SK-N-SH treated with all-trans-retinoic acid at 6 μM for 48 hours (cell line): ENCODE results near the gene APCS.

Experiments used
- ATAC-seq: fragments of 200-7000 bp; cut with Tn5 transposase; 3 replicates; pipeline ENCODE4 v1.9.1; 2020; ENCODE audit warnings: mild to moderate bottlenecking, moderate library complexity
- ARNTL ChIP-seq: fragments of 450-650 bp; formaldehyde crosslinking; IDR thresholded peaks from 2 replicates; pipeline ENCODE4 v1.5.0; 2020; ENCODE audit warnings: low read depth, mild to moderate bottlenecking, moderate library complexity, borderline replicate concordance
- BACH2 ChIP-seq: fragments of 250-450 bp; sonication (Bioruptor Pico); IDR thresholded peaks from 2 replicates; pipeline ENCODE4 v1.9.0; 2021; ENCODE audit warnings: mild to moderate bottlenecking, borderline replicate concordance
- CSDC2 ChIP-seq: fragments of 250-450 bp; sonication (Bioruptor Pico); IDR thresholded peaks from 2 replicates; pipeline ENCODE4 v1.5.0; 2020; ENCODE audit warnings: mild to moderate bottlenecking, moderate library complexity
- ESRRG ChIP-seq: fragments of 250-450 bp; sonication (Bioruptor Pico); IDR thresholded peaks from 2 replicates; pipeline ENCODE4 v1.6.1; 2021; ENCODE audit warnings: mild to moderate bottlenecking
- GLIS3 ChIP-seq: fragments of 250-450 bp; sonication (Bioruptor Pico); IDR thresholded peaks from 2 replicates; pipeline ENCODE4 v1.5.0; 2020; ENCODE audit warnings: mild to moderate bottlenecking, moderate library complexity
- ISL1 ChIP-seq: fragments of 250-450 bp; sonication (Bioruptor Pico); IDR thresholded peaks from 2 replicates; pipeline ENCODE4 v2.1.2; 2022; ENCODE audit warnings: mild to moderate bottlenecking, moderate library complexity
- OSR1 ChIP-seq: fragments of 250-450 bp; sonication (Bioruptor Pico); IDR thresholded peaks from 2 replicates; pipeline ENCODE4 v1.8.0; 2022; ENCODE audit warnings: moderate library complexity, mild to moderate bottlenecking, inconsistent platforms
- PPARA ChIP-seq: fragments of 250-450 bp; sonication (Bioruptor Pico); IDR thresholded peaks from 2 replicates; pipeline ENCODE4 v1.5.0; 2020; ENCODE audit warnings: mild to moderate bottlenecking, borderline replicate concordance
- SNAI2 ChIP-seq: fragments of 250-450 bp; sonication (Bioruptor Pico); IDR thresholded peaks from 2 replicates; pipeline ENCODE4 v1.5.0; 2020; ENCODE audit warnings: mild to moderate bottlenecking, moderate library complexity
- TCF4 ChIP-seq: fragments of 250-450 bp; sonication (Bioruptor Pico); IDR thresholded peaks from 2 replicates; pipeline ENCODE4 v1.8.0; 2021; ENCODE audit warnings: mild to moderate bottlenecking, moderate library complexity, borderline replicate concordance
- TOX ChIP-seq: fragments of 250-450 bp; sonication (Bioruptor Pico); IDR thresholded peaks from 2 replicates; pipeline ENCODE4 v1.8.0; 2021; ENCODE audit warnings: mild to moderate bottlenecking, moderate library complexity, borderline replicate concordance
- ZC3H10 ChIP-seq: fragments of 250-450 bp; sonication (Bioruptor Pico); IDR thresholded peaks from 2 replicates; pipeline ENCODE4 v1.5.1; 2021; ENCODE audit warnings: mild to moderate bottlenecking, moderate library complexity
- ZFP3 ChIP-seq: fragments of 250-450 bp; sonication (Bioruptor Pico); IDR thresholded peaks from 2 replicates; pipeline ENCODE4 v1.5.0; 2020; ENCODE audit warnings: mild to moderate bottlenecking, moderate library complexity
- ZFP30 ChIP-seq: fragments of 450-650 bp; formaldehyde crosslinking; IDR thresholded peaks from 2 replicates; pipeline ENCODE4 v1.5.0; 2022; ENCODE audit warnings: mild to moderate bottlenecking, moderate library complexity
- ZNF70 ChIP-seq: fragments of 450-650 bp; formaldehyde crosslinking; IDR thresholded peaks from 2 replicates; pipeline ENCODE4 v1.5.0; 2020; ENCODE audit warnings: mild to moderate bottlenecking, moderate library complexity
- ZNF8 ChIP-seq: fragments of 450-650 bp; formaldehyde crosslinking; IDR thresholded peaks from 2 replicates; pipeline ENCODE4 v1.5.0; 2020; ENCODE audit warnings: mild to moderate bottlenecking, moderate library complexity
- TF ChIP-seq, protein P1 (sequence below): fragments of 250-450 bp; sonication (Bioruptor Pico); IDR thresholded peaks from 2 replicates; pipeline ENCODE4 v1.8.0; 2021; ENCODE audit warnings: low read depth, mild to moderate bottlenecking, moderate library complexity, borderline replicate concordance
- TF ChIP-seq, protein P2 (sequence below): fragments of 250-450 bp; sonication (Bioruptor Pico); IDR thresholded peaks from 2 replicates; pipeline ENCODE4 v1.5.1; 2020; ENCODE audit warnings: low read depth, mild to moderate bottlenecking, moderate library complexity
- TF ChIP-seq, protein P3 (sequence below): fragments of 250-450 bp; sonication (Bioruptor Pico); IDR thresholded peaks from 2 replicates; pipeline ENCODE4 v1.8.0; 2020; ENCODE audit warnings: mild to moderate bottlenecking, moderate library complexity, borderline replicate concordance
- TF ChIP-seq, protein P4 (sequence below): fragments of 250-450 bp; sonication (Bioruptor Pico); IDR thresholded peaks from 2 replicates; pipeline ENCODE4 v1.5.0; 2020; ENCODE audit warnings: mild to moderate bottlenecking, moderate library complexity
- TF ChIP-seq, protein P5 (sequence below): fragments of 250-450 bp; sonication (Bioruptor Pico); IDR thresholded peaks from 2 replicates; pipeline ENCODE4 v1.5.1; 2021; ENCODE audit warnings: mild to moderate bottlenecking, moderate library complexity

Gene APCS

DNA sequence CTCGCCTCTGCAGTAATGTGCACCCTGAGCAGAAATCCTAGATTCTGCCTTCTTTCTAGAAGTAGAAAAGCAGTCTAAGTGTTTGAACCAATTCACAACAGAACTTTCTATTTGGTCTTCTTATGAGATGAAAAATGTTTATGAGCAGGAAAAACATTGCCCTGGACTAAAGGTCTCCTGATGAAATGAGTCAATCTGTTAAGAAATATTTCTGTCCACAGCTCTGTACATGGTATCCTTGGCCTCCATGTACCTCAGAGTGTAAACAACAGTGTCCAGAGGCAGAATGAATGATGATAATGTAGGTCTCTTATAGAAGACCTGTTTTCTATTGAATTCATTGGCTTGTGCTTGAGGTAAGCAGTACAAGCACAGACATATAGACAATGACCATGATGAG, 6.2 kb upstream of the APCS start (continued):
- TF ChIP-seq ZNF8 (CRISPR knock-in tag) (no peak), ZFP3 (CRISPR knock-in tag) (no peak), ZFP30 (CRISPR knock-in tag) (no peak)
- TF ChIP-seq, protein P1, sequence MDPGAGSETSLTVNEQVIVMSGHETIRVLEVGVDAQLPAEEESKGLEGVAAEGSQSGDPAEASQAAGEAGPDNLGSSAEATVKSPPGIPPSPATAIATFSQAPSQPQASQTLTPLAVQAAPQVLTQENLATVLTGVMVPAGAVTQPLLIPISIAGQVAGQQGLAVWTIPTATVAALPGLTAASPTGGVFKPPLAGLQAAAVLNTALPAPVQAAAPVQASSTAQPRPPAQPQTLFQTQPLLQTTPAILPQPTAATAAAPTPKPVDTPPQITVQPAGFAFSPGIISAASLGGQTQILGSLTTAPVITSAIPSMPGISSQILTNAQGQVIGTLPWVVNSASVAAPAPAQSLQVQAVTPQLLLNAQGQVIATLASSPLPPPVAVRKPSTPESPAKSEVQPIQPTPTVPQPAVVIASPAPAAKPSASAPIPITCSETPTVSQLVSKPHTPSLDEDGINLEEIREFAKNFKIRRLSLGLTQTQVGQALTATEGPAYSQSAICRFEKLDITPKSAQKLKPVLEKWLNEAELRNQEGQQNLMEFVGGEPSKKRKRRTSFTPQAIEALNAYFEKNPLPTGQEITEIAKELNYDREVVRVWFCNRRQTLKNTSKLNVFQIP (CRISPR knock-in tag), result no peak

DNA sequence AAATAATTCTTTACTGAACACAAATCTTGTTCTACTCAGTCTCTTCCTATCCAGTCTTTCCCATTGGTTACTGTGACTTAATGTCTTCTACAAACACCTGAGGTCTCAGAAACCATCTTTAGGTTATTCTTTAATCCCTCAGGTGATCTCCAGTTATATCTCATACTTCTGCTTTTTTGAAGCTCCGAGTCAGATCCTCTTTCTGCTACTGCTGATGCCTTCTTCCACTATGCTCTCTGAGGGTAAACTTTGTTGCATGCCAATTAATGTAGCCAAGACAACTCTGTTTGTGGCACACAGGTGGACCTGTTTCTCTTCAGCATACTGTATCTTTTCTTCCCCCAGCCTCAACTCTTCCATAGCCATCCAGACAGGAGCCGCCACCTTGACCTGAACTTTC, 3.1 kb upstream of the APCS start:
- no peak for TF ChIP-seq ISL1 (CRISPR knock-in tag)
- TF ChIP-seq, protein P2, sequence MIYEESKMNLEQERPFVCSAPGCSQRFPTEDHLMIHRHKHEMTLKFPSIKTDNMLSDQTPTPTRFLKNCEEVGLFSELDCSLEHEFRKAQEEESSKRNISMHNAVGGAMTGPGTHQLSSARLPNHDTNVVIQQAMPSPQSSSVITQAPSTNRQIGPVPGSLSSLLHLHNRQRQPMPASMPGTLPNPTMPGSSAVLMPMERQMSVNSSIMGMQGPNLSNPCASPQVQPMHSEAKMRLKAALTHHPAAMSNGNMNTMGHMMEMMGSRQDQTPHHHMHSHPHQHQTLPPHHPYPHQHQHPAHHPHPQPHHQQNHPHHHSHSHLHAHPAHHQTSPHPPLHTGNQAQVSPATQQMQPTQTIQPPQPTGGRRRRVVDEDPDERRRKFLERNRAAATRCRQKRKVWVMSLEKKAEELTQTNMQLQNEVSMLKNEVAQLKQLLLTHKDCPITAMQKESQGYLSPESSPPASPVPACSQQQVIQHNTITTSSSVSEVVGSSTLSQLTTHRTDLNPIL (CRISPR knock-in tag), result no peak
- no peak for TF ChIP-seq ZNF8 (CRISPR knock-in tag)
- no peak for TF ChIP-seq ARNTL
- no peak for TF ChIP-seq TCF4 (CRISPR knock-in tag)
- no peak for TF ChIP-seq BACH2 (CRISPR knock-in tag)
- no peak for TF ChIP-seq GLIS3 (CRISPR knock-in tag)
- TF ChIP-seq ZNF70, result no peak
- TF ChIP-seq, protein P3, sequence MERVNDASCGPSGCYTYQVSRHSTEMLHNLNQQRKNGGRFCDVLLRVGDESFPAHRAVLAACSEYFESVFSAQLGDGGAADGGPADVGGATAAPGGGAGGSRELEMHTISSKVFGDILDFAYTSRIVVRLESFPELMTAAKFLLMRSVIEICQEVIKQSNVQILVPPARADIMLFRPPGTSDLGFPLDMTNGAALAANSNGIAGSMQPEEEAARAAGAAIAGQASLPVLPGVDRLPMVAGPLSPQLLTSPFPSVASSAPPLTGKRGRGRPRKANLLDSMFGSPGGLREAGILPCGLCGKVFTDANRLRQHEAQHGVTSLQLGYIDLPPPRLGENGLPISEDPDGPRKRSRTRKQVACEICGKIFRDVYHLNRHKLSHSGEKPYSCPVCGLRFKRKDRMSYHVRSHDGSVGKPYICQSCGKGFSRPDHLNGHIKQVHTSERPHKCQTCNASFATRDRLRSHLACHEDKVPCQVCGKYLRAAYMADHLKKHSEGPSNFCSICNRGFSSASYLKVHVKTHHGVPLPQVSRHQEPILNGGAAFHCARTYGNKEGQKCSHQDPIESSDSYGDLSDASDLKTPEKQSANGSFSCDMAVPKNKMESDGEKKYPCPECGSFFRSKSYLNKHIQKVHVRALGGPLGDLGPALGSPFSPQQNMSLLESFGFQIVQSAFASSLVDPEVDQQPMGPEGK (CRISPR knock-in tag), result no peak

DNA sequence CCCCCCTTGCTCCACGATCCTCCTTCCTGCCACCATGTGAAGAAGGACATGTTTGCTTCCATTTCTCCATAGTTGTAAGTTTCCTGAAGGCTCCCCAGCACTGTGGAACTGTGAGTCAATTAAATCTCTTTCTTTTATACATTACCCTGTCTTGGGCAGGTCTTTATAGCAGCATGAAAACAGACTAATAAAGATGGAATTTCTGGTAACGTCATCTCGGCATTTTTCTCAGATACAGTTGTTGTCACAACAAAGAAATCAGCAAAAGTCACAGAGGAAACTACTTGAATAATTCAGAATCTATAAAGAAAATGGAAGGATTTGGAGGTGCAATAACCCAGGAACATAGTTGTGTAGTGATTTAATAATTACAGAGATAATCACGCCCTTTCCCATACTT, 4.4 kb downstream of the APCS start:
- ATAC-seq, result peak; percentile 44; the same call in 2 of the 3 replicates
- no peak for TF ChIP-seq PPARA (CRISPR knock-in tag)

More for the DNA sequence above, 3.1 kb upstream of the APCS start:
- ATAC-seq, result no peak

DNA sequence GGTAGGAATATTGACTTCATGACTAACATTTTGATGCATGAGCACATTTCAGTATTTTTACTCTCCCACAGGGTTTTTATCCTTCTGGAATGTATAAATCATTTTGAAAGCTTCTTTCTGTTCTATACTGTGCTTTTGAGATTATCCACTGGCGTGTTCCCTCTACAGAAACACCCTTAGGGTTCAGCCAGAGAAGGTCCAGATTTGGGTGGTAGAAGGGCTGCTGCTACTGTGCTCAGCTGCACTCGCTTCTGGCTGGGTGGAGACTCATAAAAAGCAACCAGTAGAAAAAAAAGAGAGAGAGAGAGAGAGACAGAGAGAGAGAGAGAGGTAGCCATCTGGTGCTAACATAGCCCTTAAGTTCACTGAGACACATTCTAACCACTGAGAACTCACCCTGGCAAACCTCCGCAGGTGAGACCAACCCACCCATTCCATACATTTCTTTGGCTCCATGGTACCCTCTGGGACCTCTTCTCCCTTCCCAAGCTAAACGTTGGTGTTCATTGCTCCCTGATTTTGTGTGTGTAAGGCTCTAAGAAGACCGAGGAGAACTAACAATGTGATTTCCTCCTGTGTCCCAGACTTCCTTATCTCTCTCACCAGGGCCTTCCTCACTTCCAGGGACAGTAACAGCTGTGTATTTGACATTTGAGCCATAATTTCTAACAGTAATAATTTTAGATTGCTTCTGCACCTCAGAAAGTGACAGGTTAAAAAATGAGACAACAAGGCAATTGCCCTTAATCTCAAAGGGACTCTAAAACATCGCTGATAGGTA, 7.2 kb downstream of the APCS start:
- TF ChIP-seq ESRRG (CRISPR knock-in tag), result no peak
- TF ChIP-seq, protein P4, sequence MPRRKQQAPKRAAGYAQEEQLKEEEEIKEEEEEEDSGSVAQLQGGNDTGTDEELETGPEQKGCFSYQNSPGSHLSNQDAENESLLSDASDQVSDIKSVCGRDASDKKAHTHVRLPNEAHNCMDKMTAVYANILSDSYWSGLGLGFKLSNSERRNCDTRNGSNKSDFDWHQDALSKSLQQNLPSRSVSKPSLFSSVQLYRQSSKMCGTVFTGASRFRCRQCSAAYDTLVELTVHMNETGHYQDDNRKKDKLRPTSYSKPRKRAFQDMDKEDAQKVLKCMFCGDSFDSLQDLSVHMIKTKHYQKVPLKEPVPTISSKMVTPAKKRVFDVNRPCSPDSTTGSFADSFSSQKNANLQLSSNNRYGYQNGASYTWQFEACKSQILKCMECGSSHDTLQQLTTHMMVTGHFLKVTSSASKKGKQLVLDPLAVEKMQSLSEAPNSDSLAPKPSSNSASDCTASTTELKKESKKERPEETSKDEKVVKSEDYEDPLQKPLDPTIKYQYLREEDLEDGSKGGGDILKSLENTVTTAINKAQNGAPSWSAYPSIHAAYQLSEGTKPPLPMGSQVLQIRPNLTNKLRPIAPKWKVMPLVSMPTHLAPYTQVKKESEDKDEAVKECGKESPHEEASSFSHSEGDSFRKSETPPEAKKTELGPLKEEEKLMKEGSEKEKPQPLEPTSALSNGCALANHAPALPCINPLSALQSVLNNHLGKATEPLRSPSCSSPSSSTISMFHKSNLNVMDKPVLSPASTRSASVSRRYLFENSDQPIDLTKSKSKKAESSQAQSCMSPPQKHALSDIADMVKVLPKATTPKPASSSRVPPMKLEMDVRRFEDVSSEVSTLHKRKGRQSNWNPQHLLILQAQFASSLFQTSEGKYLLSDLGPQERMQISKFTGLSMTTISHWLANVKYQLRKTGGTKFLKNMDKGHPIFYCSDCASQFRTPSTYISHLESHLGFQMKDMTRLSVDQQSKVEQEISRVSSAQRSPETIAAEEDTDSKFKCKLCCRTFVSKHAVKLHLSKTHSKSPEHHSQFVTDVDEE (CRISPR knock-in tag), result no peak
- TF ChIP-seq TOX, result no peak
- TF ChIP-seq PPARA (CRISPR knock-in tag), result no peak
- TF ChIP-seq ZC3H10 (CRISPR knock-in tag), result no peak
- TF ChIP-seq, protein P5, sequence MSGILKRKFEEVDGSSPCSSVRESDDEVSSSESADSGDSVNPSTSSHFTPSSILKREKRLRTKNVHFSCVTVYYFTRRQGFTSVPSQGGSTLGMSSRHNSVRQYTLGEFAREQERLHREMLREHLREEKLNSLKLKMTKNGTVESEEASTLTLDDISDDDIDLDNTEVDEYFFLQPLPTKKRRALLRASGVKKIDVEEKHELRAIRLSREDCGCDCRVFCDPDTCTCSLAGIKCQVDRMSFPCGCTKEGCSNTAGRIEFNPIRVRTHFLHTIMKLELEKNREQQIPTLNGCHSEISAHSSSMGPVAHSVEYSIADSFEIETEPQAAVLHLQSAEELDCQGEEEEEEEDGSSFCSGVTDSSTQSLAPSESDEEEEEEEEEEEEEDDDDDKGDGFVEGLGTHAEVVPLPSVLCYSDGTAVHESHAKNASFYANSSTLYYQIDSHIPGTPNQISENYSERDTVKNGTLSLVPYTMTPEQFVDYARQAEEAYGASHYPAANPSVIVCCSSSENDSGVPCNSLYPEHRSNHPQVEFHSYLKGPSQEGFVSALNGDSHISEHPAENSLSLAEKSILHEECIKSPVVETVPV (CRISPR knock-in tag), result no peak
- no peak for TF ChIP-seq ISL1 (CRISPR knock-in tag)
- no peak for TF ChIP-seq TCF4 (CRISPR knock-in tag)
- TF ChIP-seq ZNF8 (CRISPR knock-in tag), result no peak
- TF ChIP-seq, protein P3 (CRISPR knock-in tag), result no peak
- TF ChIP-seq CSDC2 (CRISPR knock-in tag), result no peak
- TF ChIP-seq, protein P1 (CRISPR knock-in tag), result no peak
- TF ChIP-seq, protein P2 (CRISPR knock-in tag), result no peak
- no peak for TF ChIP-seq OSR1 (CRISPR knock-in tag)
- no peak for TF ChIP-seq ZFP30 (CRISPR knock-in tag)
- no peak for TF ChIP-seq SNAI2 (CRISPR knock-in tag)
- no peak for ATAC-seq
